ENCODE results near the gene CPLX3. TPM values are rescaled to one million over a fixed set of nuclear protein-coding genes. Genes with fewer than 3 reads are reported as not detected.

Gene CPLX3
- polyA plus RNA-seq, 1 donor from 2014 or later = not detected

DNA sequence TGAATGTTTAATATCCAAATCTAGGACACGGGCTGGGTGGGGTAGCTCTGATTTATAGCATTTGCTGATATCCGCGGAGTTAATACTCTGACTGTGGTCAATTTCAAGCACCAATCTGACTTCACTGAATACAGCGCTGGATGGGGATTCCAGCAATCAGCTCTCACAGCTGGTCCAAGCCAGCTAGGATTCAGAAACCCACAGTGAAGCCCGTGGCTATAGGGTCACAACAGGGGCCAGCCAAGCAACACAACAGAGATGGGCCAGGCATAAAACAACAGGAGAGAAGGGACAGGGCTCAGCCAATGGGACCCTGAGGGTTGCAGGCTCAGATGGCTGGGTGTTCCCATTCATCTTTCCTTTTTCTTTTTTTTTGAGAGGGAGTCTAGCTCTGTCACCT, 19.1 kb upstream of the CPLX3 start:
- Mint-ChIP-seq H3K4me3 (no peak overlapping the region), H3K27ac (peak overlapping the region; percentile 56 to 81 (median 77)), H3K4me1 (peaks cover 18 to 29% (median 19%) of the 10 kb centered on the region in 3 donors), H3K27me3 (no peaks in the 10 kb centered on the region), H3K9me3 (no peaks in the 10 kb centered on the region), H3K36me3 (no peaks in the 10 kb centered on the region)

GRCh38 chr15:74808078-74808839, 18.2 kb upstream of the CPLX3 start:
- Mint-ChIP-seq H3K36me3 (no peaks in the 10 kb centered on the region), H3K27me3 (no peaks in the 10 kb centered on the region), H3K4me1 (peaks cover 18 to 29% (median 19%) of the 10 kb centered on the region in 3 donors), H3K27ac (peak overlapping the region in 2 of 3 donors; percentile 76 to 86), H3K4me3 (peak overlapping the region in 1 of 4 donors; percentile 65), H3K9me3 (no peaks in the 10 kb centered on the region)

- Mint-ChIP-seq H3K27ac (peak overlapping the region in 1 of 3 donors; percentile 76), H3K36me3 (no peaks in the 10 kb centered on the region), H3K9me3 (no peaks in the 10 kb centered on the region), H3K4me3 (peak overlapping the region in 1 of 4 donors; percentile 40), H3K4me1 (peaks cover 18 to 32% (median 19%) of the 10 kb centered on the region in 3 donors), H3K27me3 (no peaks in the 10 kb centered on the region)
Measured at GRCh38 chr15:74808840-74809229, 17.6 kb upstream of the CPLX3 start.

DNA sequence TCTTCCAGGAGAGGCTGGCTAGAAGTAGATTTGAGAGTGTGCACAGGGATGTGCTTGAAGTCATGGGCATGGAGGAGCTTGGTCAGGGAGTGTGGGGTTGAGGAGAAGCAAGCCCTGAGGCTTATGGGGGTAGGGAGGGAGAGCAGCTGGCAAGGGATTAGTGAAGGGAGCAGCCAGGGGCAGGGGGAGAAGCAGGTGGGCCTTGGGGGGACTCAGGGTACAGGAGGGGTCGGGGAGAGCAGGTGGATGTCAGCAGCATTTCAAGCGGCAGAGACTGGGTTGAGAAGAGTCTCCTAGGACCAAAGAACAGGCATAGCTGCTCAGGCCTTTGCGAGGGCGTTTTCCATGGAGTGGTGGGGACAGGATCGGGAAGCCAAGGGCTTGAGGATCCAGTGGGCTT, 17.2 kb upstream of the CPLX3 start:
- peak overlapping the region in 1 of 4 donors; percentile 40 for H3K4me3 Mint-ChIP-seq
- no peaks in the 10 kb centered on the region for H3K27me3 Mint-ChIP-seq
- peaks cover 18 to 30% (median 19%) of the 10 kb centered on the region in 3 donors for H3K4me1 Mint-ChIP-seq

GRCh38 chr15:74809956-74810355, 16.5 kb upstream of the CPLX3 start:
- Mint-ChIP-seq H3K4me3 (no peak overlapping the region), H3K4me1 (peaks cover 15 to 28% (median 18%) of the 10 kb centered on the region in 3 donors), H3K27me3 (no peaks in the 10 kb centered on the region), H3K9me3 (no peaks in the 10 kb centered on the region), H3K36me3 (no peaks in the 10 kb centered on the region), H3K27ac (no peak overlapping the region)

More for the DNA sequence above, 17.2 kb upstream of the CPLX3 start:
- H3K9me3 Mint-ChIP-seq = no peaks in the 10 kb centered on the region
- H3K36me3 Mint-ChIP-seq = no peaks in the 10 kb centered on the region
- H3K27ac Mint-ChIP-seq = peak overlapping the region in 1 of 3 donors; percentile 76

DNA sequence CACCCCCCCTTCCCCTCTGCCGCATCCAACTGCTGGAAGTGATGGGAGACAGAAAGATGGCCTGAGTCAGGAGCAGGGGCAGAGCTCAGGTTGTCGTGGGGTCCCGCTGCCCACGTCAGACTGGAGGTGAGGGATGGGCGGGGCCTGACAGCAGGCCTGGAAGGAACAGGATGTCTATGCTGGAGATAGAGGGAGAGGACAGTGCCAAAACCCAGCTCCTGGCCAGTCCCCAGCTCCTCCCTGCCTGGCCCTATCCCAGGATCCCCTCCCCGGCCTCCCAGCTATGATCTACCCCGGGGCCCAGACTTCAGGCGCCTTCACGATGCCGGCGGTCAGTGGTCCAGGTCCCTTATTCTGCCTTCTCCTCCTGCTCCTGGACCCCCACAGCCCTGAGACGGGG, 13.9 kb upstream of the CPLX3 start, which contains the start of gene LMAN1L:
TSS of gene LMAN1L (plus strand) at position 303 of the 400 bp plus-strand sequence. CDS start at position 323, 20 bp downstream.
- Mint-ChIP-seq H3K27ac (no peak within 1 kb of the TSS), H3K9me3 (no peaks in the 10 kb centered on the region), H3K36me3 (no peaks in the 10 kb centered on the region), H3K4me3 (no peak within 1 kb of the TSS), H3K27me3 (no peaks in the 10 kb centered on the region), H3K4me1 (peaks cover 14 to 29% (median 18%) of the 10 kb centered on the region in 3 donors)

DNA sequence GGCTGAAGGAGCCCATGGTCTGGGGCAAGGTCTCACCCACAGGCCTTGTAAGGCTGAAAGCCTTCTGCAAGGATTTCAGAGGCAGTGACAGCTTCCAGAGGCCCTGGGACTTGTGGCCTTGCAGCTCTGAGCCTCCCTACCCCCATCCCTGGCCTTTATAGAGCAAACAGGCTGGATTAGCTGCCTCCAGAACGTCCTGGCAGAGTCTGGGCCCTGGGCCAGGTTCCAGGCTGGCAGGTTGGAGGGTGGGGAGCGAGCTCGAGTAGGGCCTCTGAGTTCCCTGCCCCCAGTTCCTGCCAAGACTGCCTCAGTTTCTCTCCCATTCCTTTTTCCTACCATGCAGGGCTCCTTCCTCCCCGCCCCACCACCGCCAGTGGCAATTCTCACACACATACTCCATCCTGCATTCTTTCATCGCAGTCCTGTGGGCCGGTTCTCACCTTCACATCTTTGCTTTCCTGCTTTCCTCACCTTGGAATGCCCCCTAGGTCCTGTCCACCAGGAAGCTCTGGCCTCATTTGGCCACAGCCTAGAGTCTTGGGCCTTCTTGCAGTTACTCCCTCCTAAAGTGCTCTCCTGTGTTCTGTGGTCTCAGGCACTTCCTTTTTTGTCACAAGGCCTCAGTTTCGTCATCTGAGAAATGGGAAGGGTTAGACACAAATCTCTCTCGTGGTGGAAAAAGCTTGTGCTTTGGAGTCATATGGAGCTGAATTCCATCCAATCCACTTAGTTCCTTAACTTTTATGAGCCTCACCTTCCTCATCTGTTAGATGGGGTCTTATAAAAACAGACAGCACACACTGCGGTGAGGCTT, 11.1 kb upstream of the CPLX3 start:
- H3K9me3 Mint-ChIP-seq = no peaks in the 10 kb centered on the region
- H3K27me3 Mint-ChIP-seq = no peaks in the 10 kb centered on the region
- no peaks in the 10 kb centered on the region for H3K36me3 Mint-ChIP-seq
- peaks cover 8 to 21% (median 11%) of the 10 kb centered on the region in 3 donors for H3K4me1 Mint-ChIP-seq
- no peak overlapping the region for H3K27ac Mint-ChIP-seq
- H3K4me3 Mint-ChIP-seq = no peak overlapping the region

- peaks cover 8 to 23% (median 11%) of the 10 kb centered on the region in 3 donors for H3K4me1 Mint-ChIP-seq
- no peak overlapping the region for H3K27ac Mint-ChIP-seq
- no peaks in the 10 kb centered on the region for H3K36me3 Mint-ChIP-seq
- H3K4me3 Mint-ChIP-seq = no peak overlapping the region
- no peaks in the 10 kb centered on the region for H3K27me3 Mint-ChIP-seq
- no peaks in the 10 kb centered on the region for H3K9me3 Mint-ChIP-seq
Measured at GRCh38 chr15:74815961-74816360, 10.5 kb upstream of the CPLX3 start.

- Mint-ChIP-seq H3K27me3 (peaks cover 2% of the 10 kb centered on the region), H3K27ac (no peak overlapping the region), H3K4me3 (no peak overlapping the region), H3K9me3 (no peaks in the 10 kb centered on the region), H3K36me3 (no peaks in the 10 kb centered on the region), H3K4me1 (peaks cover 16 to 30% (median 17%) of the 10 kb centered on the region in 3 donors)
Measured at GRCh38 chr15:74816624-74817369, 9.6 kb upstream of the CPLX3 start.

- no peaks in the 10 kb centered on the region for H3K9me3 Mint-ChIP-seq
- no peak overlapping the region for H3K27ac Mint-ChIP-seq
- peaks cover 16 to 30% (median 17%) of the 10 kb centered on the region in 3 donors for H3K4me1 Mint-ChIP-seq
- H3K27me3 Mint-ChIP-seq = peaks cover 2% of the 10 kb centered on the region
- no peak overlapping the region for H3K4me3 Mint-ChIP-seq
- H3K36me3 Mint-ChIP-seq = no peaks in the 10 kb centered on the region
Measured at GRCh38 chr15:74817370-74817737, 9.1 kb upstream of the CPLX3 start.

DNA sequence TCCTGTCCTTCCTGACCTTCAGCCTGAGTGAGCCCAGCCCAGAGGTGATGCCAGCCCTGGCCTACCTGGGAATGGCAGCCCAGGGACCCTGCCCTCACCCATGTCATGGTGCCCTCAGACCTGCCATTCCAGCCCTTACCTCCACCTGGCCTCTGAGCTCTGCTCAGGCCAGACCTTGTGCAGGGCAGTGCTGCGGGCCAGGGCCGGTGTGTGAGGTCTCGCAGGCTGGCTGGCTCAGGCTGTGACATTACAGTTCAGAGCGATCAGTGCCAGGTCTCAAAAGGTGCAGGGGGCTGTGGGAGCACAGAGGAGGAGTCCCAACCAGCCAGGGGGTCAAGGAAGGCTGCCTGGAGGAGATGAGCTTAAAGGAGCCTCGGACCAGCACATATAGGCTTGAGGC, 6.4 kb upstream of the CPLX3 start:
- peaks cover 4% of the 10 kb centered on the region for H3K27me3 Mint-ChIP-seq
- peaks cover 19 to 28% (median 21%) of the 10 kb centered on the region in 3 donors for H3K4me1 Mint-ChIP-seq
- H3K27ac Mint-ChIP-seq = no peak overlapping the region
- no peaks in the 10 kb centered on the region for H3K36me3 Mint-ChIP-seq
- no peaks in the 10 kb centered on the region for H3K9me3 Mint-ChIP-seq
- no peak overlapping the region for H3K4me3 Mint-ChIP-seq

DNA sequence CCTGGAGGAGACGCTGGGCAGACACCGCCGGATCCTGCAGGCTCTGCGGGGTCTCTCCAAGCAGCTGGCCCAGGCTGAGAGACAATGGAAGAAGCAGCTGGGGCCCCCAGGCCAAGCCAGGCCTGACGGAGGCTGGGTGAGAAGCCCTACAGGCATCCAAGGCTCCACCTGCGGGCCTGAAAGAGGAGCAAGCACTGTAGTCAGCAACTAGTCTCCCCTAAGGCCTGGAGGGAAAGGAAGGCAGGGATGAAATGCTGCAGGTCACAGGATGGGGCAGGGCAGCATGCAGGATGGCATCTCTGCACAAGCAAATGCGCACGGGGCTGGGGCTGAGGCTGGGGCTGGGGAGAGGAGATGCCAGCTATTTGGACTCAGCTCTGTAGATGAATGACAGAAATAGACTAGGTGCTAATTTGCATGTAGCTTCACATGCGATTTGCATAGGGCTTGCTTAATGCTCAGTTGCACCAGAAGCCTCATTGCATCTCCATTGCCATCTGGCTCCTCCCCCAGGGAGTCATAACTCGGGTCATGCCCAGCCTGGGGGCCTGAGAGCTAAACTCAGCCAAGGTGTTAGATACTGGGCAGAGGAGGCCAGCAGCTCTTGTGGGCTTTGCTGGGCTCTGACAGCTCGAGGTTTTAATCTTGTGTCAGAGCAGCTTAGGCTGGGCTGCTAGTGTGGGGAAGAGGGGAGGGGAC, 5.2 kb upstream of the CPLX3 start:
- peaks cover 8% of the 10 kb centered on the region for H3K27me3 Mint-ChIP-seq
- H3K36me3 Mint-ChIP-seq = no peaks in the 10 kb centered on the region
- H3K4me3 Mint-ChIP-seq = peak overlapping the region in 3 of 4 donors; percentile 21 to 92 (median 91)
- peak overlapping the region in 2 of 3 donors; percentile 16 to 25 for H3K27ac Mint-ChIP-seq
- no peaks in the 10 kb centered on the region for H3K9me3 Mint-ChIP-seq
- peaks cover 19 to 23% (median 22%) of the 10 kb centered on the region in 3 donors for H3K4me1 Mint-ChIP-seq

DNA sequence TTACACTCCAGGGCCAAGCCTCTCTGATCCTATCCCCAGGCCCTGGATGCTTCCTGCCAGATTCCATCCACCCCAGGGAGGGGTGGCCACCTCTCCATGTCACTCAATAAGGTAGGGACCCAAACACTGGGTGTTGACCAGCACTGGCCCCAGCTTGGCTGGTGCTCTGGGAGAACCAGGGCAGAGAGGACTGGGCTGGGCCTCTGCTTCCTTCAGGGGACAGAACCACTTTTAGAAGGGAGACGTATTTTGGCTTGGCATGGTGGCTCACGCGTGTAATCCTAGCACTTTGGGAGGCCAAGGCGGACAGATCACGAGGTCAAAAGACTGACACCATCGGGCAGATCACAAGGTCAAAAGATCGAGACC, 4.7 kb upstream of the CPLX3 start:
- Mint-ChIP-seq H3K4me1 (peaks cover 18 to 23% (median 22%) of the 10 kb centered on the region in 3 donors), H3K4me3 (no peak overlapping the region), H3K27ac (peak overlapping the region in 1 of 3 donors; percentile 25), H3K27me3 (peaks cover 10% of the 10 kb centered on the region), H3K36me3 (no peaks in the 10 kb centered on the region), H3K9me3 (no peaks in the 10 kb centered on the region)

DNA sequence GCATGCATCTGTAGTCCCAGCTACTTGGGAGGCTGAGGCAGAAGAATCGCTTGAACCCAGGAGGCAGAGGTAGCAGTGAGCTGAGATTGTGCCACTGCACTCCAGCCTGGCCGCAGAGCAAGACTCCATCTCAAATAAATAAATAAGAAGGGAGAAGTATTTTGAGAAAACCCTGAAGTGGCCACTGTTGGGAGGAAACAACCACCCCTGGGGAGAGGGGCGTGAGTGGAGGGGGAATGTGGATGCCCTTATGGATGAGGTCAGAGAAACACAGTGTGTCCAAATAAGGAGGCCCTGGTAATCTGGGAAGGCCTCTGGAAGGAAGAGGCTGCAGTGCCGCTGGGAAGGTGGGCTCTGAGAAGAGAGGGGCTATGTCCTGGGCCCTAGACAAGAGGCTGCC, 4.2 kb upstream of the CPLX3 start:
- Mint-ChIP-seq H3K4me3 (peak overlapping the region in 1 of 4 donors; percentile 12), H3K4me1 (peaks cover 15 to 23% (median 20%) of the 10 kb centered on the region in 3 donors), H3K36me3 (no peaks in the 10 kb centered on the region), H3K27ac (peak overlapping the region in 1 of 3 donors; percentile 13), H3K27me3 (peaks cover 14% of the 10 kb centered on the region), H3K9me3 (no peaks in the 10 kb centered on the region)
